Endothelial cell of umbilical vein (primary cell): ENCODE data around the gene DPF3.

Experiments
- EZH2 ChIP-seq: IDR thresholded peaks from 2 replicates; pipeline ENCODE4 v1.6.1; 2012; ENCODE audit warnings: borderline replicate concordance, low read depth, mild to moderate bottlenecking, moderate library complexity, low read length, inconsistent platforms; ENCODE audit not compliant: severe bottlenecking
- JUN ChIP-seq: IDR thresholded peaks from 2 replicates; pipeline ENCODE4 v1.6.1; 2011; ENCODE audit warnings: borderline replicate concordance, low read depth; ENCODE audit not compliant: insufficient read length, insufficient read depth
- MYC ChIP-seq: IDR thresholded peaks from one replicate; pipeline ENCODE4 v1.6.1; 2011; ENCODE audit warnings: mild to moderate bottlenecking, low read depth, low read length
- POLR2A ChIP-seq: IDR thresholded peaks from 2 replicates; pipeline ENCODE4 v1.6.1; 2012; ENCODE audit warnings: low read depth, mild to moderate bottlenecking, control low read depth, low read length
- POLR2AphosphoS5 ChIP-seq: IDR thresholded peaks from 2 replicates; pipeline ENCODE4 v1.6.1; 2012; ENCODE audit warnings: low read depth, mild to moderate bottlenecking, control low read depth, low read length, moderate library complexity; ENCODE audit not compliant: insufficient read depth
- TF ChIP-seq, protein P1 (sequence below), 2 donors: IDR thresholded peaks; 1 replicate in 1 of 2; 2 replicates in 1 of 2; pipeline ENCODE4 v1.5.1; 2011; ENCODE audit warnings: low read length in 2 of 2, mild to moderate bottlenecking in 2 of 2, moderate library complexity in 2 of 2, control low read depth in 1 of 2, inconsistent platforms in 1 of 2, low read depth in 1 of 2; ENCODE audit not compliant: insufficient read depth in 1 of 2; ENCODE audit errors: extremely low read depth in 1 of 2
- TF ChIP-seq, protein P2 (sequence below): IDR thresholded peaks from 2 replicates; pipeline ENCODE4 v1.6.1; 2011; ENCODE audit not compliant: insufficient read depth, insufficient read length

DNA sequence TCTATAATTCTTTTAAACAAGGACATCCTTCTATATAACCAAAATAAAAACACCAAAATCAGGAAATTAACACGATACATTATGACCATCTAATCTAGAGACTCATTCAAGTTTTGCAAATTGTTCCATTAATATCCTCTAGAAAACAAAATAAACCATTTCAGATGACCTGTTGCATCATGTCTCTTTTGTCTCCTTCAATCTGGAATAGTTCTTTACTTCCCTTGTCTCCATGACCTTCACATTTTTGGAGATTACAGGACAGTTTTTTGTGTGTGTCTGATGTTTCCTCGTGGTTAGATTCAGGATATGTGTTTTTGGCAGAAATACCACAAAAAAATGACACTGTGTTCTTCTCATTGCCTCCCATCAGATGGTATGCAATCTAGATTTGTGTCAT is 19.9 kb upstream of the DPF3 start:
- TF ChIP-seq, protein P1, sequence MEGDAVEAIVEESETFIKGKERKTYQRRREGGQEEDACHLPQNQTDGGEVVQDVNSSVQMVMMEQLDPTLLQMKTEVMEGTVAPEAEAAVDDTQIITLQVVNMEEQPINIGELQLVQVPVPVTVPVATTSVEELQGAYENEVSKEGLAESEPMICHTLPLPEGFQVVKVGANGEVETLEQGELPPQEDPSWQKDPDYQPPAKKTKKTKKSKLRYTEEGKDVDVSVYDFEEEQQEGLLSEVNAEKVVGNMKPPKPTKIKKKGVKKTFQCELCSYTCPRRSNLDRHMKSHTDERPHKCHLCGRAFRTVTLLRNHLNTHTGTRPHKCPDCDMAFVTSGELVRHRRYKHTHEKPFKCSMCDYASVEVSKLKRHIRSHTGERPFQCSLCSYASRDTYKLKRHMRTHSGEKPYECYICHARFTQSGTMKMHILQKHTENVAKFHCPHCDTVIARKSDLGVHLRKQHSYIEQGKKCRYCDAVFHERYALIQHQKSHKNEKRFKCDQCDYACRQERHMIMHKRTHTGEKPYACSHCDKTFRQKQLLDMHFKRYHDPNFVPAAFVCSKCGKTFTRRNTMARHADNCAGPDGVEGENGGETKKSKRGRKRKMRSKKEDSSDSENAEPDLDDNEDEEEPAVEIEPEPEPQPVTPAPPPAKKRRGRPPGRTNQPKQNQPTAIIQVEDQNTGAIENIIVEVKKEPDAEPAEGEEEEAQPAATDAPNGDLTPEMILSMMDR (IDR thresholded peaks at IDR 0.05; ENCODE audit: extremely low read depth in 1 of 2, insufficient read depth in 1 of 2, low read depth in 1 of 2, low read length in 2 of 2), result no peak
- TF ChIP-seq EZH2 (no peak), POLR2A (no peak), MYC (no peak), POLR2AphosphoS5 (no peak), JUN (no peak)
- TF ChIP-seq, protein P2, sequence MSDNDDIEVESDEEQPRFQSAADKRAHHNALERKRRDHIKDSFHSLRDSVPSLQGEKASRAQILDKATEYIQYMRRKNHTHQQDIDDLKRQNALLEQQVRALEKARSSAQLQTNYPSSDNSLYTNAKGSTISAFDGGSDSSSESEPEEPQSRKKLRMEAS, result no peak
